ENCODE measurements around the gene BMS1. TPM values are rescaled to one million over a fixed set of nuclear protein-coding genes. Genes with fewer than 3 reads are reported as not detected.

BMS1 gene
- total RNA-seq, 1 donor: 14.5 TPM

DNA sequence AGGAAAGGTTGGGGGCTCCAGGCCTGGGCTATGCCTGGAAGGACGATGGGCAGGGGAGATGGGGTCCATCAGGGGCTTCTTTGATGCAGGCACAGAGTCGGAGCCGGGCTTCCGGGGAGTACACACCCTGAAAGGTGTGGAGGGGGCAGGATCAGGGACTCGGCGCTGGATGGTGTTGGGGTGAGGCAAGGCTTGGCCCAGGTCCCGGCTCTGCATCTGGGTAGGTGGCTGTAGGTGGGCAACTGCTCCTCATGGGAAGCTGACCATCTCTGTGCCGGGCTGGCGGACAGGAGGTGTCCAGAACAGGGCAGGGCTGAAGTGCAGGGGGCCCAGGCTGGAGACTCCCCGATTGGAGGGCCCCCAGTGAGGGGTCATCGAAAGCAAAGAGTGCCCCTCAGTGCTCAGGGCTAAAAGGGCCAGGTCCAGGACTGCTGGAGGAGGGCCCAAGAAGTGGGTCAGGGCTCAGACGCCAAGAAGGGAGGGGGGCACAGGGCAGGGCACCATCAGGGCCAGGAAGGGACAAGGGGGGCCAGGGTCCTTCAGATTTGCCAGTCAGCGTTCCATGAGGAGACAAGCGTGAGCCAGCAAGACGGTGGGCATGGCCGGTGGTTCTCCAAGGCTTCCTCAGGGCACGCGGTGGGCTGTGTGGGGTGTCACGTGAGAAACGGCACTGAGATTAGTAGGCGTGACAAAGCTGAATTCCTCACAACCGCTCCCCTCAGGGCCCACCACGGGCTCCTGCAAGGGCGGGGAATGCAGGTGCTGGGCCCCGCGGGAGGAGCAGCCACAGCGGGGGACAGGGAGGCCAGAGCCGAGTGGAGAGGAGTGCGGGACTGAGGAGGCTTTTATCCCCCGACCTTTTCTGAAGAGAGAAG, 97.0 kb downstream of the BMS1 start:
- H3K4me3 ChIP-seq (ENCODE audit: low read length): no peak overlapping the region

DNA sequence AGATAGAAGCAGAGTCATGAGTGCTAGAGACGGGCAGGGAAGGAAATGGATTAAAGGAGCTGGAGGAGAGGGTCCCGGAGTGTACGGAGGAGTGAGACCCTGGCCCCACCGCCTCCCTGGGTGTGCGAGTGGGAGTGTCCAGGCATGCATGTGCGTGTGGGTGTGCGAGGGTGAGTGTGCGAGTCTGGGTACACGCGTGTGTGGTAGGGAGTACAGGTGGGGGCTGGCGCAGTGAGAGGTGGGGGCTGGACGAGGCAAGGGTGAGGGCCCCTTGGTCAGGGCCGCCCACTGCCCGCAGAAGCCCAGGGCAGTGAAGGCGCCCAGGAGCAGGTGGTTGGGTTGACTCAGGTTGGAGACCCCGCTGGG, 97.6 kb downstream of the BMS1 start:
- no peaks in the 10 kb centered on the region for H3K27me3 ChIP-seq (ENCODE audit: insufficient read depth, low read length)
- no peak overlapping the region for H3K4me3 ChIP-seq (ENCODE audit: low read length)
- no peaks in the 10 kb centered on the region for H3K4me1 ChIP-seq (ENCODE audit: insufficient read depth, low read length)
- no peaks in the 10 kb centered on the region for H3K9me3 ChIP-seq (ENCODE audit: low read depth, low read length)

More for the DNA sequence above, 97.0 kb downstream of the BMS1 start:
- Histone ChIP-seq H3K9me3 (ENCODE audit: low read depth, low read length) (no peaks in the 10 kb centered on the region), H3K4me1 (ENCODE audit: insufficient read depth, low read length) (no peaks in the 10 kb centered on the region), H3K27me3 (ENCODE audit: insufficient read depth, low read length) (no peaks in the 10 kb centered on the region)

DNA sequence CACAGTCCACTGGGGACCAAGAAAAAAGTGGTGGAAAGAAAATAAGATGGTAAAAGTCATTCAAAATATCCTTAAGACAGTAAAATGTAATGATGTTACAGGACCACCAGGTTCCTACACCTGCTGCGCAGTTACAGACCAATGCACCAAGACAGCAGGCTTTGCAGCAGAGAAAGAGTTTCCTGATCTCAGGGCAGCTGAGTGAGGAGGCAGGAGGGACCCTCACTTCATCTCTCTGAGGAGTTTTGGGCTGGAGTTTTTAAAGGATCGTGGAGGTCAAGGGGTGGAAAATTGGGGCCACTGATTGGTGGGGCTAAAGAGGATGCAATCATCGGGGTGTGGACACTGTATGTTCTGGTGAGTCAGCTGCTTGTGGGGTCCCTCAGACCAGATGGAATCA, 100.0 kb downstream of the BMS1 start:
- Histone ChIP-seq H3K9me3 (ENCODE audit: low read depth, low read length) (no peaks in the 10 kb centered on the region), H3K27me3 (ENCODE audit: insufficient read depth, low read length) (no peaks in the 10 kb centered on the region), H3K4me3 (ENCODE audit: low read length) (no peak overlapping the region), H3K4me1 (ENCODE audit: insufficient read depth, low read length) (no peaks in the 10 kb centered on the region)

Other genes starting within 250 kb of the BMS1 start
- gene ZNF33B, start 144.2 kb upstream of the BMS1 start, total RNA-seq: 18.3 TPM